ENCODE data around the gene TRIM44. TPM values are rescaled to one million over a fixed set of nuclear protein-coding genes. Genes with fewer than 3 reads are reported as not detected.

TRIM44 gene
- polyA plus RNA-seq: 40.4 to 49.6 TPM (median 48.3 TPM) in 3 replicates
- 12.0 TPM for polyA plus RNA-seq (2011; ENCODE audit: low read depth)
- polyA plus RNA-seq (2011; cell fraction: cytosol; rRNA removed): 39.6 and 50.9 TPM in 2 replicates
- 76.9 and 84.0 TPM in 2 replicates for polyA plus RNA-seq (2011; cell fraction: nucleus; rRNA removed)
- 8.4 and 31.3 TPM in 2 replicates for polyA plus RNA-seq (2012; ENCODE audit: low replicate concordance)
- 27.0 to 79.5 TPM (median 67.1 TPM) in 3 replicates for polyA minus RNA-seq
- 41.6 TPM for polyA minus RNA-seq (2011; cell fraction: cytosol; rRNA and poly(A)+ RNA removed)
- polyA minus RNA-seq (2011; cell fraction: nucleus; rRNA and poly(A)+ RNA removed): 9.2 and 36.5 TPM in 2 replicates

- dilution Hi-C loops (cut with MboI; ENCODE audit: extremely low pct_ligation_motif_present, low sequenced_read_pairs): no loop called here
- H3K4me2 ChIP-seq (ENCODE audit: control insufficient read depth, extremely low read depth, insufficient read depth, low read depth, low read length): peak within 1 kb of the TSS; percentile 96
- no peaks in the 10 kb centered on the region for H4K20me1 ChIP-seq (ENCODE audit: control insufficient read depth, extremely low read depth, insufficient read depth, low read length)
- peaks cover 18% of the 10 kb centered on the region for H3K4me1 ChIP-seq (ENCODE audit: control insufficient read depth, extremely low read depth, insufficient read depth, low read length)
- H3K9me1 ChIP-seq (ENCODE audit: control insufficient read depth, extremely low read depth, insufficient read depth, low read length): no peaks in the 10 kb centered on the region
- H3K27ac ChIP-seq (ENCODE audit: control insufficient read depth, insufficient read depth, low read length): peak within 1 kb of the TSS; percentile 83
- peaks cover 44% of the 10 kb centered on the region for H3K79me2 ChIP-seq (ENCODE audit: control insufficient read depth, insufficient read depth, low read length)
- peaks cover 0 to under 1% of the 10 kb centered on the region in 2 experiments for H3K36me3 ChIP-seq (ENCODE audit: control insufficient read depth in 2 of 2, extremely low read depth in 1 of 2, insufficient read depth in 2 of 2, low read length in 2 of 2)
- H3K9ac ChIP-seq (ENCODE audit: control insufficient read depth, extremely low read depth, insufficient read depth, low read length): peak within 1 kb of the TSS; percentile 84
- H3K27me3 ChIP-seq (ENCODE audit: control insufficient read depth, extremely low read depth, insufficient read depth, low read length): no peaks in the 10 kb centered on the region
- FAIRE-seq (no peak), DNase-seq (ENCODE audit: low read depth, low spot score) (no peak)
- H3K9me3 ChIP-seq (ENCODE audit: control insufficient read depth, low read depth, low read length): peaks cover 9% of the 10 kb centered on the region
- TF ChIP-seq CTCF (optimal IDR thresholded peaks at IDR 0.05 in 1 of 3, IDR thresholded peaks at IDR 0.05 in 1 of 3, conservative IDR thresholded peaks at IDR 0.05 in 1 of 3; ENCODE audit: extremely low read depth in 1 of 3, insufficient read depth in 2 of 3, low read length in 3 of 3): no peak
- TF ChIP-seq EZH2 (IDR thresholded peaks at IDR 0.05; ENCODE audit: low read length): no peak
- peak within 1 kb of the TSS; percentile 97 for H2AFZ ChIP-seq (ENCODE audit: control insufficient read depth, low read length)
- peak within 1 kb of the TSS; percentile 61 to 76 (median 75) for H3K4me3 ChIP-seq (ENCODE audit: control insufficient read depth in 2 of 3, extremely low read depth in 1 of 3, insufficient read depth in 2 of 3, low read depth in 1 of 3, low read length in 3 of 3)
Observed at GRCh38 chr11:35662649-35663407, at the start of gene TRIM44. Gene TRIM44 (plus strand): TSS chr11:35662775. CDS start chr11:35663112, 337 bp downstream.

- H3K27ac ChIP-seq (ENCODE audit: control insufficient read depth, insufficient read depth, low read length): no peak overlapping the region
- TF ChIP-seq EZH2 (IDR thresholded peaks at IDR 0.05; ENCODE audit: low read length): no peak
- no peak for TF ChIP-seq CTCF (optimal IDR thresholded peaks at IDR 0.05 in 1 of 3, IDR thresholded peaks at IDR 0.05 in 1 of 3, conservative IDR thresholded peaks at IDR 0.05 in 1 of 3; ENCODE audit: extremely low read depth in 1 of 3, insufficient read depth in 2 of 3, low read length in 3 of 3)
- peaks cover 0 to 3% of the 10 kb centered on the region in 2 experiments for H3K36me3 ChIP-seq (ENCODE audit: control insufficient read depth in 2 of 2, extremely low read depth in 1 of 2, insufficient read depth in 2 of 2, low read length in 2 of 2)
- no peaks in the 10 kb centered on the region for H4K20me1 ChIP-seq (ENCODE audit: control insufficient read depth, extremely low read depth, insufficient read depth, low read length)
- no peaks in the 10 kb centered on the region for H3K9me1 ChIP-seq (ENCODE audit: control insufficient read depth, extremely low read depth, insufficient read depth, low read length)
- DNase-seq (ENCODE audit: low read depth, low spot score): no peak
- H3K4me1 ChIP-seq (ENCODE audit: control insufficient read depth, extremely low read depth, insufficient read depth, low read length): peaks cover 27% of the 10 kb centered on the region
- dilution Hi-C loops (cut with MboI; ENCODE audit: extremely low pct_ligation_motif_present, low sequenced_read_pairs): loop anchor here (25.0 kb wide), 1 partner anchor 197 kb away; no protein-coding TSS in a partner anchor
- H3K9ac ChIP-seq (ENCODE audit: control insufficient read depth, extremely low read depth, insufficient read depth, low read length): no peak overlapping the region
- no peak overlapping the region for H3K4me3 ChIP-seq (ENCODE audit: control insufficient read depth in 2 of 3, extremely low read depth in 1 of 3, insufficient read depth in 2 of 3, low read depth in 1 of 3, low read length in 3 of 3)
- no peaks in the 10 kb centered on the region for H3K27me3 ChIP-seq (ENCODE audit: control insufficient read depth, extremely low read depth, insufficient read depth, low read length)
- no peaks in the 10 kb centered on the region for H3K9me3 ChIP-seq (ENCODE audit: control insufficient read depth, low read depth, low read length)
- H2AFZ ChIP-seq (ENCODE audit: control insufficient read depth, low read length): no peak overlapping the region
- H3K4me2 ChIP-seq (ENCODE audit: control insufficient read depth, extremely low read depth, insufficient read depth, low read depth, low read length): peak overlapping the region; percentile 9
- FAIRE-seq: peak; percentile 17
- H3K79me2 ChIP-seq (ENCODE audit: control insufficient read depth, insufficient read depth, low read length): peaks cover 15% of the 10 kb centered on the region
Observed at GRCh38 chr11:35614939-35615569, 47.5 kb upstream of the TRIM44 start.
